H1 (cell line): Measurements from ENCODE around the gene PRAMEF12. TPM values are rescaled to one million over a fixed set of nuclear protein-coding genes. Genes with fewer than 3 reads are reported as not detected.
"Not testable (repeated sequence)": the region's sequence is repeated elsewhere in the genome, so short reads cannot be mapped to it uniquely, and the experiment has no call there.

Experiments
- CTCF ChIA-PET: fragments of 300-600 bp; sonication (Branson Sonifier 250); formaldehyde crosslinking; loops from one replicate; lab custom pipeline; 2021; ENCODE audit not compliant: partially characterized antibody; lab: Charles Lee
- POLR2A ChIA-PET: fragments of 300-600 bp; sonication (Branson Sonifier 250); formaldehyde crosslinking; loops from one replicate; lab custom pipeline; 2021; ENCODE audit warnings: inconsistent platforms; ENCODE audit not compliant: partially characterized antibody; lab: Charles Lee
- DNase-seq, 2 experiments: peaks; one replicate each; pipeline versions ENCODE4 v3.0.0 to v3.0.0-alpha.2; 2010 to 2022; ENCODE audit warnings: low spot score in 2 of 2, low read depth in 1 of 2, mixed read lengths in 1 of 2
- FAIRE-seq: peaks from 2 replicates; lab custom pipeline; 2011; peaks lifted over from hg19 to GRCh38; lab: Jason Lieb, UNC
- H2AFZ ChIP-seq: 2 replicates; pipeline ENCODE4 v1.8.1; 2012; ENCODE audit warnings: low read length, inconsistent platforms
- H2AK5ac ChIP-seq: 2 replicates; pipeline ENCODE4 v1.6.1; 2013; ENCODE audit warnings: low read depth, low read length
- H2BK120ac ChIP-seq: replicated peaks from 2 replicates; pipeline ENCODE3; 2013; ENCODE audit warnings: low read depth, low read length, inconsistent platforms
- H2BK12ac ChIP-seq: 2 replicates; pipeline ENCODE4 v1.6.1; 2013; ENCODE audit warnings: low read depth, low read length
- H2BK15ac ChIP-seq: 2 replicates; pipeline ENCODE4 v1.6.1; 2013; ENCODE audit warnings: low read length
- H2BK20ac ChIP-seq: 2 replicates; pipeline ENCODE4 v1.6.1; 2013; ENCODE audit warnings: low read length
- H2BK5ac ChIP-seq: 2 replicates; pipeline ENCODE4 v1.6.1; 2013; ENCODE audit warnings: low read depth, low read length
- H3K14ac ChIP-seq: 2 replicates; pipeline ENCODE4 v1.6.1; 2013; ENCODE audit warnings: inconsistent platforms; ENCODE audit not compliant: insufficient read length
- H3K18ac ChIP-seq: 2 replicates; pipeline ENCODE4 v1.6.1; 2013; ENCODE audit warnings: low read length; ENCODE audit errors: extremely low read depth
- H3K23ac ChIP-seq: 2 replicates; pipeline ENCODE4 v1.6.1; 2013; ENCODE audit warnings: inconsistent platforms; ENCODE audit not compliant: insufficient read length
- H3K23me2 ChIP-seq: 2 replicates; pipeline ENCODE4 v1.6.1; 2013; ENCODE audit warnings: low read depth, low read length
- H3K27ac ChIP-seq: 2 replicates; pipeline ENCODE4 v1.6.1; 2011; ENCODE audit warnings: low read depth, low read length, inconsistent platforms
- H3K27me3 ChIP-seq, 4 experiments: replicated peaks in 1 of 4; 1 replicate in 1 of 4; 2 replicates in 3 of 4; pipeline versions ENCODE4 v1.6.1 to v1.8.1; 2011 to 2013; ENCODE audit warnings: low read length in 3 of 4, mild to moderate bottlenecking in 3 of 4, inconsistent platforms in 2 of 4, mixed read lengths in 2 of 4, moderate library complexity in 1 of 4; ENCODE audit not compliant: control insufficient read depth in 3 of 4, insufficient read depth in 3 of 4; ENCODE audit errors: extremely low read depth in 1 of 4
- H3K36me3 ChIP-seq, 4 experiments: 2 replicates each; pipeline versions ENCODE4 v1.6.1 to v1.8.1; 2011 to 2013; ENCODE audit warnings: mild to moderate bottlenecking in 4 of 4, low read length in 3 of 4, moderate library complexity in 2 of 4, control low read depth in 1 of 4, inconsistent platforms in 1 of 4; ENCODE audit not compliant: insufficient read depth in 4 of 4, control insufficient read depth in 2 of 4
- H3K4ac ChIP-seq: replicated peaks from 2 replicates; pipeline ENCODE3; 2013; ENCODE audit warnings: low read length, low read depth, mixed read lengths, inconsistent platforms; ENCODE audit not compliant: insufficient read length
- H3K4me1 ChIP-seq, 4 experiments: replicated peaks in 1 of 4; 1 replicate in 1 of 4; 2 replicates in 3 of 4; pipeline versions ENCODE4 v1.6.1 to v1.8.1; 2011 to 2013; ENCODE audit warnings: low read length in 3 of 4, inconsistent platforms in 2 of 4, mixed read lengths in 1 of 4; ENCODE audit not compliant: insufficient read depth in 4 of 4, control insufficient read depth in 3 of 4
- H3K4me2 ChIP-seq, 2 experiments: 2 replicates each; pipeline versions ENCODE4 v1.6.1 to v1.8.1; 2011 to 2013; ENCODE audit warnings: low read depth in 2 of 2, low read length in 2 of 2, control low read depth in 1 of 2, inconsistent platforms in 1 of 2, mild to moderate bottlenecking in 1 of 2; ENCODE audit not compliant: insufficient read depth in 1 of 2
- H3K4me3 ChIP-seq, 4 experiments: fragments of 200-600, 300-600 bp in 1 of 4; sonication (generic), shearing (Covaris generic), sonication (Bioruptor Twin) in 1 of 4; 2 replicates each; pipeline versions ENCODE4 v1.5.1 to v1.8.1; 2011 to 2016; ENCODE audit warnings: low read length in 4 of 4, low read depth in 3 of 4, control low read depth in 2 of 4, inconsistent platforms in 2 of 4, mild to moderate bottlenecking in 2 of 4, mixed read lengths in 1 of 4, moderate library complexity in 1 of 4; ENCODE audit not compliant: insufficient read depth in 2 of 4; ENCODE audit errors: extremely low read depth in 1 of 4
- H3K56ac ChIP-seq: replicated peaks from 2 replicates; pipeline ENCODE3; 2013; ENCODE audit warnings: low read depth, mild to moderate bottlenecking, mixed read lengths, low read length, inconsistent platforms; ENCODE audit not compliant: insufficient read length
- H3K79me1 ChIP-seq: 2 replicates; pipeline ENCODE4 v1.6.1; 2013; ENCODE audit warnings: low read depth, low read length, control low read depth
- H3K79me2 ChIP-seq, 2 experiments: 2 replicates each; pipeline versions ENCODE4 v1.6.1 to v1.8.1; 2012 to 2013; ENCODE audit warnings: low read length in 2 of 2, mild to moderate bottlenecking in 2 of 2, inconsistent platforms in 1 of 2; ENCODE audit not compliant: insufficient read depth in 2 of 2, control insufficient read depth in 1 of 2
- H3K9ac ChIP-seq, 4 experiments: replicated peaks in 1 of 4; 1 replicate in 1 of 4; 2 replicates in 3 of 4; pipeline versions ENCODE4 v1.6.1 to v1.8.1; 2011 to 2013; ENCODE audit warnings: low read depth in 3 of 4, low read length in 3 of 4, control low read depth in 2 of 4, mild to moderate bottlenecking in 2 of 4, moderate library complexity in 2 of 4, inconsistent platforms in 1 of 4; ENCODE audit errors: extremely low read depth in 1 of 4
- H3K9me3 ChIP-seq, 2 experiments: 2 replicates each; pipeline versions ENCODE4 v1.6.1 to v1.8.1; 2012 to 2013; ENCODE audit warnings: mild to moderate bottlenecking in 2 of 2, moderate library complexity in 2 of 2, control low read depth in 1 of 2, inconsistent platforms in 1 of 2, low read depth in 1 of 2, low read length in 1 of 2, mixed read lengths in 1 of 2; ENCODE audit not compliant: insufficient read depth in 2 of 2
- H4K20me1 ChIP-seq, 2 experiments: replicated peaks in 1 of 2; 2 replicates each; pipeline versions ENCODE3 to v1.8.1; 2011 to 2013; ENCODE audit warnings: inconsistent platforms in 2 of 2, low read length in 2 of 2, mild to moderate bottlenecking in 1 of 2; ENCODE audit not compliant: insufficient read depth in 2 of 2, control insufficient read depth in 1 of 2
- H4K5ac ChIP-seq: 2 replicates; pipeline ENCODE4 v1.6.1; 2013; ENCODE audit warnings: low read length, low read depth, mixed read lengths, inconsistent platforms; ENCODE audit not compliant: insufficient read length
- H4K8ac ChIP-seq: 2 replicates; pipeline ENCODE4 v1.8.0; 2013; ENCODE audit warnings: mild to moderate bottlenecking, moderate library complexity, low read length, inconsistent platforms; ENCODE audit not compliant: insufficient read depth; ENCODE audit errors: extremely low read depth
- H4K91ac ChIP-seq: replicated peaks from 2 replicates; pipeline ENCODE3; 2013; ENCODE audit warnings: low read length, mixed read lengths, inconsistent platforms; ENCODE audit not compliant: insufficient read length
- WGBS, 2 experiments: shearing (Covaris generic) in 1 of 2; methylation state at CpG; one replicate each; pipeline versions ENCODE4 v1.1.6 to v1.1.7; 2013 to 2015; ENCODE audit warnings: low lambda C conversion rate in 2 of 2, mixed read lengths in 2 of 2, inconsistent platforms in 1 of 2, low coverage in 1 of 2, missing lambda C conversion rate in 1 of 2; ENCODE audit not compliant: insufficient replicate concordance in 2 of 2, insufficient coverage in 1 of 2, insufficient read length in 1 of 2; ENCODE audit errors: extremely low coverage in 1 of 2, missing lambda C conversion rate in 1 of 2; 5-methylcytosine and 5-hydroxymethylcytosine counted together
- polyA plus RNA-seq, 7 experiments: library from polyadenylated mRNA; depleted of rRNA in 3 of 7; stranded (reverse) in 5 of 7; unstranded in 2 of 7; fragments of >200 nt in 5 of 7; fragments of 200-250 nt in 2 of 7; gene quantifications; 1 replicate in 5 of 7; 2 replicates in 1 of 7; 4 replicates in 1 of 7; pipeline versions ENCODE4 v1.2.1 to v1.2.3, GENCODE V29; 2011 to 2013; ENCODE audit warnings: missing spikeins in 2 of 7, mixed read lengths in 2 of 7
- total RNA-seq: library from RNA; stranded (reverse); fragmentation: NEBNext Ultra II Directional; extraction: Animal tissue kit (Norgen Biotek cat#: 25700); gene quantifications from 2 replicates; pipeline ENCODE4 v1.2.1, GENCODE V29; 2021

PRAMEF12 gene
- total and polyA plus RNA-seq, 2 of the 8 experiments (the other 6 are each of a cell fraction or from before 2014, with no cell fraction given), result not detected

DNA sequence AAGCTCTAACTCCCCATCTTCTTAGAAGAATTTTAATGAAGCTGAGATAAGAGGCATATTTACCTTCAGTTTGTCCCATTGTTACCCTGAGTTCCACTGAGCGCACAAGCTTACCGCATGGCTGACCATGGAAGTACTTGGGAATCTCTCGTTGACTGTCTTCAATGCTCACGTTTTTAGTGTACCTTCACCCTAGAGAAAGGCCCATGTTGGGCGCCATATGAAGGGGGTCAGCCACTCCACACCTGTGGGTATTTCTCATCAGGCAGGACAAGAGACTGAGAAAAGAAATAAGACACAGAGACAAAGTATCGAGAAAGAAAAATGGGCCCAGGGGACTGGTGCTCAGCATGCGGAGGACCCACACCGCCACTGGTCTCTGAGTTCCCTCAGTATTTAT is 11.2 kb downstream of the PRAMEF12 start:
- H2BK12ac ChIP-seq, H2BK5ac ChIP-seq, POLR2A ChIA-PET, H3K27me3 ChIP-seq, H4K5ac ChIP-seq, H3K23ac ChIP-seq, H3K79me2 ChIP-seq, FAIRE-seq, H2BK120ac ChIP-seq, H3K14ac ChIP-seq, H4K20me1 ChIP-seq, H4K8ac ChIP-seq, H2BK15ac ChIP-seq, H3K18ac ChIP-seq, H3K79me1 ChIP-seq, H3K4me3 ChIP-seq, DNase-seq, H3K4ac ChIP-seq, H3K9ac ChIP-seq, H2AK5ac ChIP-seq, H2AFZ ChIP-seq, H3K27ac ChIP-seq, H3K4me2 ChIP-seq, H3K36me3 ChIP-seq, H3K4me1 ChIP-seq, H3K23me2 ChIP-seq, H4K91ac ChIP-seq, H2BK20ac ChIP-seq, H3K9me3 ChIP-seq, H3K56ac ChIP-seq: not testable (repeated sequence)
- CTCF ChIA-PET, result interaction anchor here (0.6 kb wide), 1 partner anchor 136 kb away, joined by 3 read pairs; no protein-coding TSS in a partner anchor
- WGBS, 2 experiments, result 80% methylated on average over 7 of the region's 8 CpGs; no CpG with 5 or more reads in 1 of the 2 experiments

DNA sequence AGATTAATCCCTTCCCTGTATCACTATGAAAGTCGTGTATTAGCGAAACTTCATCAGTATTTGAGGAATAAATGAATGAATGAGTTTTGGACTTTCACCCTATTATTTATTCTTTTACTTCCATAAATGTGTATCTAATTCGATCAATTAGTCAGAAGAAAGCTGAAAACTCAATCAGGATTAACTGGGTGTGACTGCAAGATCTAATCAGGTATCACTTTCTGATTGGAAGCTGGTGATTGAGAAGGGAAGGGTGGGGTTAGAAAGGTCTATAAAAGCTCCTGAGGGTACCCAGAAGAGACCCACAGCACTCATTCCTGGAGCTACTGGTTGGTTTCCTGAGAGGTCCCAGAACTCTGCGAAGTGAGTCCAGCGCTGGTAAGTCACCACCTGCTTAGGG is 17.6 kb downstream of the PRAMEF12 start, which contains the start of gene PRAMEF1:
PRAMEF1 (plus strand) TSS at position 301 of the 400 bp plus-strand sequence. CDS start 1,831 bp downstream, outside the sequence.
- 87% methylated on average over 4 of the region's 5 CpGs; no CpG with 5 or more reads in 1 of the 2 experiments for WGBS, 2 experiments
- H2AK5ac ChIP-seq, H4K91ac ChIP-seq, H4K5ac ChIP-seq, POLR2A ChIA-PET, H3K14ac ChIP-seq, H4K20me1 ChIP-seq, H3K56ac ChIP-seq, H3K9ac ChIP-seq, H2BK5ac ChIP-seq, H2BK12ac ChIP-seq, H2AFZ ChIP-seq, H3K4ac ChIP-seq, H3K79me2 ChIP-seq, H4K8ac ChIP-seq, H3K23ac ChIP-seq, H3K18ac ChIP-seq, H3K9me3 ChIP-seq, H3K79me1 ChIP-seq, H2BK120ac ChIP-seq, H3K36me3 ChIP-seq, CTCF ChIA-PET, H2BK20ac ChIP-seq, H3K4me1 ChIP-seq, H2BK15ac ChIP-seq, H3K27me3 ChIP-seq, H3K23me2 ChIP-seq, H3K27ac ChIP-seq, H3K4me2 ChIP-seq, FAIRE-seq, H3K4me3 ChIP-seq, DNase-seq: not testable (repeated sequence)
